Measurements from ENCODE around the gene AP1S1. TPM values are rescaled to one million over a fixed set of nuclear protein-coding genes. Genes with fewer than 3 reads are reported as not detected.

AP1S1 gene
- total and polyA plus RNA-seq, 9 of the 15 experiments (the other 6 are each of a cell fraction or from before 2014, with no cell fraction given), result 4.4 to 149 (median 89.4) TPM

- Histone ChIP-seq H3K4me2 (ENCODE audit: insufficient read depth, low read length) (no peak overlapping the region), H3K27me3 (ENCODE audit: control insufficient read depth in 2 of 2, insufficient read depth in 2 of 2, low read length in 2 of 2) (peaks cover 2 to 6% of the 10 kb centered on the region in 2 experiments; a peak in 3 of 5 replicates), H3K79me2 (ENCODE audit: control insufficient read depth, insufficient read depth, low read length) (no peaks in the 10 kb centered on the region), H3K4me3 (no peak overlapping the region), H3K9me3 (replicated peaks; ENCODE audit: control insufficient read depth, insufficient read depth, low read depth, low read length) (no peaks in the 10 kb centered on the region), H3K9ac (ENCODE audit: insufficient read depth in 1 of 2, low read depth in 2 of 2, low read length in 2 of 2) (no peak overlapping the region), H2AFZ (ENCODE audit: low read depth, low read length) (no peak overlapping the region), H3K36me3 (ENCODE audit: control insufficient read depth, insufficient read depth, low read length) (no peaks in the 10 kb centered on the region), H3K27ac (ENCODE audit: extremely low read depth, low read depth, low read length) (no peak overlapping the region), H4K20me1 (replicated peaks; ENCODE audit: control insufficient read depth, insufficient read depth, low read length) (no peaks in the 10 kb centered on the region), H3K9me1 (ENCODE audit: control insufficient read depth, insufficient read depth, low read length) (no peaks in the 10 kb centered on the region), H3K4me1 (replicated peaks in 1 of 2; ENCODE audit: control insufficient read depth in 2 of 2, insufficient read depth in 2 of 2, low read length in 2 of 2) (peaks cover 6 to 7% of the 10 kb centered on the region in 2 experiments; a peak in 3 of 5 replicates)
- in situ Hi-C loops (cut with MboI) (no loop called here), intact Hi-C loops (cut with micrococcal nuclease) (loop anchor here (5.0 kb wide), 1 partner anchor 288 kb away; the partner anchor contains the start of gene ACHE)
- no peak for ATAC-seq
- BruUV-seq (replicated peaks), result no TSS peak
- FAIRE-seq, result no peak
- ChIA-PET CTCF (ENCODE audit: low intra/inter-chr PET ratio) (no interaction called here), POLR2A (interaction anchor here (0.9 to 1.5 kb wide), 3 partner anchors 9 to 91 kb away, joined by 3 to 7 read pairs (median 5); no protein-coding TSS in a partner anchor)
- WGBS (ENCODE audit: insufficient coverage, low coverage, missing lambda C conversion rate), result 31% methylated on average over 5 of the region's 5 CpGs
- DNase-seq (ENCODE audit: extremely low read depth in 1 of 4, low spot score in 3 of 4), result peak in 2 of 4 experiments; percentile 27 to 42
- TF ChIP-seq JUNB (CRISPR knock-in tag; conservative IDR thresholded peaks at IDR 0.05) (no peak), ATF1 (CRISPR knock-in tag; IDR thresholded peaks at IDR 0.05) (no peak), ATF1 (tag; IDR thresholded peaks at IDR 0.05) (no peak), ZNF134 (CRISPR knock-in tag; conservative IDR thresholded peaks at IDR 0.05) (no peak), CREB5 (CRISPR knock-in tag; IDR thresholded peaks at IDR 0.05) (no peak), POLR2AphosphoS2 (IDR thresholded peaks at IDR 0.05; ENCODE audit: low read length) (no peak), TAL1 (IDR thresholded peaks at IDR 0.05) (0 out of 2 replicates have a peak, but pooled peaks have one; percentile 17), SRF (CRISPR knock-in tag; IDR thresholded peaks at IDR 0.05) (no peak), SIN3A (IDR thresholded peaks at IDR 0.05; ENCODE audit: borderline replicate concordance in 2 of 2, control insufficient read depth in 1 of 2, low read depth in 2 of 2, low read length in 2 of 2) (no peak), KAT8 (IDR thresholded peaks at IDR 0.05; ENCODE audit: low read depth) (no peak), ZNF436 (CRISPR knock-in tag; IDR thresholded peaks at IDR 0.05) (no peak), ARID1B (IDR thresholded peaks at IDR 0.05) (peak; percentile 72), TARDBP (IDR thresholded peaks at IDR 0.05) (no peak), SAP30 (IDR thresholded peaks at IDR 0.05; ENCODE audit: borderline replicate concordance, insufficient read depth, low read depth, low read length, poor library complexity, severe bottlenecking) (no peak), BHLHE40 (IDR thresholded peaks at IDR 0.05; ENCODE audit: low read length) (peak; percentile 37; the same call in 1 of the 2 replicates), TAF15 (IDR thresholded peaks at IDR 0.05; ENCODE audit: low read depth, low read length) (no peak), CTCFL (IDR thresholded peaks at IDR 0.05; ENCODE audit: borderline replicate concordance, insufficient read depth, low read depth, low read length, poor library complexity, severe bottlenecking) (no peak), MAX (CRISPR knock-in tag; IDR thresholded peaks at IDR 0.05) (no peak)
- TF ChIP-seq, protein P1, sequence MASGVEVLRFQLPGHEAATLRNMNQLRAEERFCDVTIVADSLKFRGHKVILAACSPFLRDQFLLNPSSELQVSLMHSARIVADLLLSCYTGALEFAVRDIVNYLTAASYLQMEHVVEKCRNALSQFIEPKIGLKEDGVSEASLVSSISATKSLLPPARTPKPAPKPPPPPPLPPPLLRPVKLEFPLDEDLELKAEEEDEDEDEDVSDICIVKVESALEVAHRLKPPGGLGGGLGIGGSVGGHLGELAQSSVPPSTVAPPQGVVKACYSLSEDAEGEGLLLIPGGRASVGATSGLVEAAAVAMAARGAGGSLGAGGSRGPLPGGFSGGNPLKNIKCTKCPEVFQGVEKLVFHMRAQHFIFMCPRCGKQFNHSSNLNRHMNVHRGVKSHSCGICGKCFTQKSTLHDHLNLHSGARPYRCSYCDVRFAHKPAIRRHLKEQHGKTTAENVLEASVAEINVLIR (CRISPR knock-in tag; IDR thresholded peaks at IDR 0.05), result no peak
Measured at GRCh38 chr7:101185258-101185839, 31.1 kb downstream of the AP1S1 start.
